ENCODE results near the gene PTPN22. TPM values are rescaled to one million over a fixed set of nuclear protein-coding genes. Genes with fewer than 3 reads are reported as not detected.

The PTPN22 gene
- total RNA-seq, 1 donor from 2014 or later, result 3.2 TPM

DNA sequence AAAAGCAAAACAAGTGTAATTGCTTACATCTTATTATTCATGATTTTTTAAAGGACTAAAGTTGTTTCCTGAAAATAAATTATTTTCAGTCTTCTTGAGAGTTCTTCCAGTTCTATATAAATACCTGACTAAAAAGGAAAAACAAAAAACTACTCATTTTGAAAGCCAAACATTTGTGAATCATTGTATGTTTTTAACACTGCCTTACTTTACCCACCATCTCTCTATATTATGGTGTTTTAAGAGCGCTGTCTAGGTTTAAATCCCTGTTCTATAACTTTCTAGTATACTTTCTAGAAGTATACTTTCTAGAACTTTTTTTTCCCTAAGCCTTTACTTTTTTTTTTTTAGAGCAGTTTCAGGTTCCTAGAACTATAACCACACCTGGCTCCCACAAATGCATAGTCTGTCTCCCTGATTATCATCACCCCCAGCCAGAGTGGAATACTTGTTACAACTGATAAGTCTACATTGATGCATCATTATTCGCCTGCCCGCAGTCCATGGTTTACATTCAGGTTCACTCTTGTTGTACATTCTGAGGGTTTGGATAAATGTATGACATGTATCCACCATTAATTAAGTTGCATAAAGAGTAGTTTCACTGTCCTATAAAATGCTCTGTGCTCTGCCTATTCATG, 69.0 kb downstream of the PTPN22 start:
- no peak for DNase-seq (ENCODE audit: low read depth, low spot score)

DNA sequence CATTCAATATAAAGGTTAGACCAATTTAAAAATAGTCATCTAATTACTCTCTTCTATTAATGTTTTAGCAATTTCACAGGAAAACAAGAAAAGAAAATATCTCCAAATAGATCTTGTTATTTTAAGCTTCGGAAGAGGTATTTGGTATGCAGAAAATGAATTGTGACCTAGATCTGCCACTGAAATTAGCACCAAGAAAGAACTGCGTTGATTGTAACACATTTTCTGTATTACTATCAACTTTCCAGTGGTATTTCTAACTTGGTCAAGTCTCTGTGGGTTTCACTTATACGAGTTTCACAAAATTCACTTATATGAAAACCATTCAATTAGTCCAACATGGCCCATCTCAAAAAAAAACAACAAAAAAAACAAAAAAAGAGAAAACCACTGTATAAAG, 71.0 kb downstream of the PTPN22 start:
- DNase-seq (ENCODE audit: low read depth, low spot score), result no peak

DNA sequence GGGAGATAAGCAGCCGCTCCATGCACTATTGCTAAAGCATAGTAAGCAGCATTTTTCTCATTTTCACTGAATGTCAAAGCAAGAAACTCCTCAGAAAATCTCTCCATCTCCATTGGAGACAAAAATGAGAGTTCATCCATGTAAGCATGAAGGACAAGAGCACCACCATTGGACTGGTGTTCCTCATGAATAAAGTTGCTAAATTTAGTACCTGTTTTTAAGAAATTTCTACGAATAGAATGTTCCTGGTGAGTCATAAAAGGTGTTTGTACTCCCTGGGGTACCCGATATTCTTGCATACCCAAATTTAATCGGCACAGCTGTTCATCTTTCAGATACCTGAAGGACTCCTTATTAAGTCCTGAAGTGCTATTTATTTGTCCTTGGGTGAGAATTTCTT, 74.0 kb downstream of the PTPN22 start:
- no peak for DNase-seq (ENCODE audit: low read depth, low spot score)

DNA sequence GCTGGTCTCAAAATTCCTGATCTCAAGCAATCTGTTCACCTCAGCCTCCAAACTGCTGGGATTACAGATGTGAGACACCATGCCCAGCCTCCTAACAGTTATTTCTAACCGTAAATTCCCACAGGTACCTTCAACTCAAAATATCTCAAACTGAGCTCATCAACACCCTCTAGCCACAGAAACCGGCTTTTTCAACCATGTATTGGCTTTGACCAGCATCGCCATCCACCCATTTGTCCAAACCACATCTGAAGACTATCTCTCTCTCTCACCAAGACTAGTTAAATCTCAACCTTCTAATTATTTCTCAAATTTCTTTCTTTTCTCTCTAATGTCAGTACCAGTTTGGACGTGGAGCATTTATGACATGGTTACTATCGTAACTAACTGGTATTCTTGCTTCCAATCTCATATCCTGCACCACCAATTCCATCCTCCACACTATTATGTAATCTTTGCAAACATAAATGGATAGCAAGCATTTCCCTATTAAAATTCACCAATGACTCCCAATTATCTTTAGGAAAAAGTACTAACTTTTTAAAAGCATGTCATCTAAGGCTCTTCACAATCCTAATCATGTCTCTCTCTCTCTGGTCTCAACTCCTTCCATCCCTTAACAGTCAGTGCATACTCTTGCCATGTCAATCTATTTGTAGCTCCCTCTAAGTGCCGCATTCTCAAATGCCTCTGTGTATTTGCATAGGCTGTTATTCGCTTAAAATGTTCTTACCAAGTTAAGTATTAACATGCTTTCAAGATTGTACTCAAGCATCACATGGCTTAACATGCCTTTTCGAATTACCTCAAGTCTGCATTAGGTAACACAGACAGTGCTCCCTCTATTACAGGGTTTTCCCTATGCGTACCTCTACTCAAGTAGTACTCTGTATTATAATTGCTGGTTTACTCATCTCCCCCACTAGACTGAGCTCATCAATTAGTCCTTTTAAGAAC, 77.4 kb downstream of the PTPN22 start:
- no peak for DNase-seq (ENCODE audit: low read depth, low spot score)

DNA sequence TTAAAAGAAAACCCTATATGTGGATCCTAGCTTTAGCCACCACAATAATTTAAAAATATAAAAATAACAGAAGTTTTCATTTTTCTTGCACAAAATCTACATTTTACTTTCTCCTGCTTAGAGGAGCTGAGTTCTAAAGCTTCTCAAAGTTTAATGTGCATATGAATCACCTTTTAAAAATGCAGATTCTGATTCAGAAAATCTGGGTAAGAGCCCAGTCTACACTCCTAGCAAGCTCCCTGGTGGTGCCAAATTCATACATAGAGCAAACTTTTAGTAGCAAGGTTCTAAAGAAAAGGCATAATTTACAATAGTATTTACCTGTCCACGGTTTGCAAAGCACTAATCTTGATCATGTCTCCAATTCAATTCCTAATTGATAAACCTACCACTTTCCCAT, 78.5 kb downstream of the PTPN22 start:
- DNase-seq (ENCODE audit: low read depth, low spot score), result no peak

DNA sequence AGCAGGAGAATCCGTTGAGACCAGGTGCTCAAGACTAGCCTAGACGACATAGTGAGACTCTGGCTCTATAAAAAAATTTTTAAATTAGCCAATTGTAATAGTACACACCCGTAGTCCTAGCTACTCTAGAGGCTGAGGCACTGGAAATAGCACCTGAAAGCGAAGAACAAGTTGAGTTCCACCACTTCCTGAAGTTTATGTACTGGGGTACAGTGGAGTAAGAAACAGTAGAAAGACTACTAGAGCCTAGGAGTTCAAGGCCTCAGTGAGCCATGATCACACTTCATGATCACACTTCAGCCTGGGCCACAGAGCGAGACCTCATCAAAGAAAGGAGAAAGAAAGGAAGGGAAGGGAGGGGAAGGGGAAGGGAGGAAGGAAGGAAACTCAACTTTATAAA, 79.0 kb downstream of the PTPN22 start:
- DNase-seq (ENCODE audit: low read depth, low spot score), result no peak

DNA sequence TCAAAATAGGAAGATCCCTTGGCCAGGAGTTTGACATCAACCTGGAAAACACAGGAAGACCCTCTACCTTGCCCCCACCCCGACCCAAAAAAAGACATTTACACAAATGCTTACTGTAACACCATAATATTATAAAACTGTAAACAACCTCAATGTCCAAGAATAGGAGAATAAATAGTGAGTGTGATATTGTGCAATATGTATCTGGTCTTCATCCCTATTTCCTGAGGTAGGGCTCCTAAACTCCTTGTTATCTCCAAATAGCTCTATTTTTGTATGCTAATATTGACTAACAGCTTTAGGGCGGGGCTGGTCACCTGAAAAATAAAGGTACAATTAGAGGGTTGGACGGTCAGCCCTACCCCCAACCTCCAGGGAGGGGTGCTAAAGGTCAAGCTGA, 82.7 kb downstream of the PTPN22 start:
- DNase-seq (ENCODE audit: low read depth, low spot score), result no peak

DNA sequence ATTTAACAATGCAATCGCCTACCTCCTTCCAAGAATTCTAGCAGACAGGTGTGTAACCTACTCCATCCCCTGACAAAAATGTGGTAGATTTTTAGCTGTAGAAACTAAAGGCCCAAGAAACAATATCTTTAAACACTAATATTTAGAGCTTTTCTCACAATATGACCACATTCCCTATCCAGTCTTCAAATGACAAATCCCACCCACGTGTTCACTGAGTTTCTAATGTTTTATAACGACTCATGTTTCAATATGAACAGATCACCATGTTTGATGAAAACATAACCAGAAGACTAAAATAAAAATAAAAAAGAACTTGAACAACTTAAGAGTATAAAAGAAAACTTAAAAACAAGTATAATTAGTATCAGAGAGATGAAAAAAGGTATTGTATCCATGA, 83.8 kb downstream of the PTPN22 start:
- DNase-seq (ENCODE audit: low read depth, low spot score), result no peak

DNA sequence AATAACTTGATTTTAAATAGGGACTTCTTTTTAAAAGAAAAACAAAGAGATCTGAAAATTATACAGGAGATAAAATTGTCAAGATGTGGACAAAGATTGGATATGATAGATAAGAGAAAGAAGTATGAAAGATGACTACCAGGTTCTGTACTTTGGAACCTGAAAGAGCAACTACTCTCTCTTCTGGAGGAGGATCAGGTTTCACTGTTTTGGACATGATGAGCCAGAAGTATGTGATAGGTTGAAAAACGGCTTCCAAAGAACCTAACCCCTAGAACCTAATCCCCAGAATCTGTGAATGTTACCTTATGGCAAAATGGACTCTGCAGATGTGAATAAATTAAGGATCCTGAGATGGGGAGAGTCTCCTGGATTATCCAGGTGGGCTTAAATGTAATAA, 85.4 kb downstream of the PTPN22 start:
- no peak for DNase-seq (ENCODE audit: low read depth, low spot score)

DNA sequence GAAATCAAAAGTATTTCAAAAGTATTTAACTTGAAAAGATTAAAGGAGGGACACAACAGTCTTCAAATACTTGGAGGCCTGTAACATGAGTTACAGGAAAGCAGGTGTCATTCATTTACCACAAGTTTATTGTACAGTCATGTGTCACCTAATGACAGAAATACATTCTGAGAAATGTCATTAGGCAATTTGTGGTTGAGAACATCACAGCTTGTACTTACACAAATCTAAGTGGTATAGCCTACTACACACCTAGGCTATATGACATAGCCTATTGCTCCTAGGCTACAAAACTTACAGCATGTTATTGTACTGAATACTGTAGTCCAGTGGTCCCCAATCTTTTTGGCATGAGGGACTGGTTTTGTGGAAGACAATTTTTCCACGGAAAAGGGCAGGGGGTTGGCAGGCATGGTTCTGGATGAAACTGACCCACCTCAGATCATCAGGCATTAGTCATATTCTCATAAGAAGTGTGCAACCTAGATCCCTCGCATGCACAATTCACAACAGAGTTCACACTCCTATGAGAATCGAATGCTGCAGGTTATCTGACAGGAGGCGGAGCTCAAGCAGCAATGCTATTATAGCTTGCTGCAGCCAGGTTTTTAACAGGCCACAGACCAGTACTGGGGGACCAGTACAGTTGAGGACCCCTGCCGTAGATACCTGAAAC, 87.3 kb downstream of the PTPN22 start:
- DNase-seq (ENCODE audit: low read depth, low spot score), result no peak

DNA sequence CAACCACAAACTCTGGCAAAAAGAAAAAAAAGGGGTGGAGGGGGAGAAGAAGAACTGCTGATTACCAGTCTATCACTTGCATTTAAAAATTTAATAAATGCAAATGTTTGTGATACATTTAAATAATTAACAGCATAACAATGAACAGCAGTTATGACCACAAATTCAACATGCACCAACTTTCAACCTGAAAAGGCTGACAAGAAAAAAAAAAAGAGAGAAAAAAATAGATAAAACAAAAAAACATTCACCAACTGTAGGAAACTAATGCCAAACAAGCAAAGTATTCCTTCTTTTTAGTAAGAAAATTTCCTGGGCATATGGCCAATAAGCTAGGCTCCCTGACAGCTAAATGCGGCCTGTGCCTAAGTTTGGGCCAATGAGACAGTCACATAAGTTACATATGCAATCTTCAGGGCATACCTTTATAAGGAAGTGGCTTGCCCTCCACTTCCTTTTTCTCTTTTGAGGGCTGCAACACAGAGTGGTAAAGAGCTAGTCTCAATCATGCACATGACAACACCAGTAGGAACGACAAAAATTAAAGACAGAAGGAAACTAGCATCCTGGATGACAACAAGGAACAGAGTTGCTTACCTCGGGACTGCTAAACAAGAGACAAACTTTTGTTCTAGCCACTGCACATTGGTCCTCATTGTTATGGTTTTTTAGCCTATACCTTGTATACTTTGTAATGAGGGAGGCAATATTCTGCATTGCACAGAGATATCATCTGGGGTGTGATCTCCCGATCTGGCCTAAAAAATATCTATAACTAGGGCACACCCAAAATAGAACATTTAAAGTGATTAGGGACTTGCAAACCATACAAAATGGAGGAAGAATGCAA, 88.0 kb downstream of the PTPN22 start:
- no peak for DNase-seq (ENCODE audit: low read depth, low spot score)

DNA sequence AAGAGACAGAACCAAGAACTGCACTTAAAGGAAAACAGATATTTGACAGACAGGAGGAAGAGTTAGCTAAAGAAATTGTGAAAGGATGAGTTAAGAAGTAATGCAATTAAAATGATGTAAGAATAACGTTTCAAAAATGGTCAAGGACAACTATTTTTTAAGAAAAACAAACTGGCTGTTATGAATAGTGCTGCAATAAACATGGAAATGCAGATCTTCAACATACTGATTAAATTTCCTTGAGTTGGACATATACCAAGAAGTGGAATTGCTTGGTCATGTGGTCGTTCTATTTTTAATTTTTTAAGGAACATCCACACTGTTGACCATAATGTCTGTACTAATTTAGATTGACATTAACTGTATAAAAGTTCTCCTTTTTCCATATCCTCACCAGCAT, 89.1 kb downstream of the PTPN22 start:
- DNase-seq (ENCODE audit: low read depth, low spot score), result no peak

DNA sequence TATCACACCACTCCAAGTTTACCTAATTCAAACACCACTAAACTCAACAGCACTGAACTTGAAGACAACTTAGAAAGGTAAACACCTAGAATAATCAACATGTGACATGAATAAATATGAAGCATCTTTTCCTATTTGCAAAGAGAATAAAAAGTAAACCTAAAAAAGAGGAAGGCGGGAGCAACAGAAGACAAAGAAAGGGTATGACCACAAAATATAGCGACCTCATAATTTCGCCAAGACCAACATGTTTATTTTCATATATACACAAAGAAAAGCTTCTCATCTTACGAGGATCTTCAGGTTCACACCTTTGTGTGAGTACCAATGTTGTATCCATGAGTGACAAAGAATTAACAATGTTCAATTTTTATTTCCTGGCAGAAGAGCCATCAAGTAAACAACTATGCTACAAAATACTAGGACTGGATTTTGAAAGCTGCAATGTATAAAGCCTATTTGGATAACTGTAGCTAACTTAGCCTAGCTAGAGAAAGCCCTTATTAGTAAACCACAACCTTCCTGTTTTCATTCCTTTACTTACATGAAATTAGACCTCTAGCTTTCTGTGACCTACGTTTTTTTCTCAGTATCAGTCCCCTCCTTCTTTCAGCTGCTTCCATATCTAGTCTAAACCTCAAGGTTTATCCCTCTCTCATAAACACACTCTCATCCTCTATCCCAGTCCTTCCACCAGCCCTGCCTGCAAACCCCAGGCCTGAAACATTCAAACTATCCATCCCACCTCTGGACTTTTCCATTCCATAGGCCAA, 91.0 kb downstream of the PTPN22 start:
- DNase-seq (ENCODE audit: low read depth, low spot score), result no peak

DNA sequence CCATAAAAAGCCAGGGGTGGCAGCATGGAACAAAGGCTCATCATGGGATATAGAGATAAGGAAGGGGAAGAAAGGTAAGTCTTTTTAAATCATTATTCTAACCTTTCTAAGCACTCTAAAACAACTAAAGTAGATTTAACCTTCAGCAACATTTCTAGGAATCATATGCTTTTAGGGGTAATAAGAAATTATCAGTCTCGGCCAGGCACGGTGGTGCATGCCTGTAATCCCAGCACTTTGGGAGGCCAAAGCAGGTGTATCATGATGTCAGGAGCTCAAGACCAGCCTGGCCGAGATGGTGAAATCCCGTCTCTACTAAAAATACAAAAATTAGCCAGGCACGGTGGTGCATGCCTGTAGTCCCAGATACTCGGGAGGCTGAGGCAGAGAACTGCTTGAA, 92.0 kb downstream of the PTPN22 start:
- no peak for DNase-seq (ENCODE audit: low read depth, low spot score)

DNA sequence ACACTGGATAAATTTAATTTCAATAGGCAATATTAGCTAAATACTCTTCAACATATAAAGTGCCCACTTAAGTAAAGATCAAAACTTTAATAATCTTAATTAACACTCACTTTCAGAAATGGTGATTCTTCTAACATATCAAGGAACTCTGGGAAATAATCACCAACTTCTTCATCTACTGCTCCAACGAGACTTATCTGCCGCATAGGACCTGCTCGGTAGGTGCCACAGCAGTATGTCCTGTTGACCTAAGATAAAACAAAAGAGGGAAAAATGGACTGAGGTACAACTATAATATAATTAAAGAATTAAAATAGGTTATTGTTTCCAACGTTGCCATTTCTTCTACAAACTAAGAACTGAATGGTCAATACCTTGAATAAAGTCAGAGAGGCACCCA, 94.0 kb downstream of the PTPN22 start:
- DNase-seq (ENCODE audit: low read depth, low spot score), result no peak

DNA sequence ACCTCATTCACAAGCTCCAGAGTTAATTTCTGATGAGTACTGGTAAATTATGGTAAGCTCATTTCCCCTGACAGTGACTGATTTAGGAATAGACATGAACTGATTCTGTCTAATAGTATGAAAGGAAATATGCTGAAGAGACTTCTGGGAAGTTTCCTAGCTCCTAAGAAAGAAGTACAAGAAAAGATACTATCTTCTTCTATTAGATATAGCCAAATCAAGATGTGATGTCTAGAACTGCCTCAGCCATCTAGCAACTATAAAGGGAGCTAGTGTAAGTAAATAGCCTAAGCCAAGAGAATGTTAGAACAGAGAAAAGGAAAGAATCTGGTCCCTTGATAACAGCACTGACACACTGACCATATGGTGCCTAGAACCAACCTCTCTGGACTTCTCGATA, 101.5 kb downstream of the PTPN22 start:
- no peak for DNase-seq (ENCODE audit: low read depth, low spot score)

DNA sequence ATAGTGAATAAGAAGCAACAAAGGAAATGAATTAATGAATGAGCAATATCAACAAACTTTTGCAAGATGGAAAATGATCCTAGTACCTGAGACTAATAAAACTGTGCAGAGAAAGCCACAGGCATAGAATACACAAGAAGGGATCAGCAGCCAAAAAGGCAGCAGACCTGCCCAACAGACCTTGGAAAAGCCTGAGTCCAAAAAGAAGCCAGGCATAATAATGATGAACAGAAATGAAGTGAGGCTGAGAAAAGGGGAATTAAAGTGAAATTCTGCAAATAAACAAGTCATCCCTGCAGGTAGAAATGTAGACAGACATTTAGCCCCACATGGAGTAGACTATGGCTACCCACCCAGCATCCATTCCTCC, 101.9 kb downstream of the PTPN22 start:
- no peak for DNase-seq (ENCODE audit: low read depth, low spot score)

DNA sequence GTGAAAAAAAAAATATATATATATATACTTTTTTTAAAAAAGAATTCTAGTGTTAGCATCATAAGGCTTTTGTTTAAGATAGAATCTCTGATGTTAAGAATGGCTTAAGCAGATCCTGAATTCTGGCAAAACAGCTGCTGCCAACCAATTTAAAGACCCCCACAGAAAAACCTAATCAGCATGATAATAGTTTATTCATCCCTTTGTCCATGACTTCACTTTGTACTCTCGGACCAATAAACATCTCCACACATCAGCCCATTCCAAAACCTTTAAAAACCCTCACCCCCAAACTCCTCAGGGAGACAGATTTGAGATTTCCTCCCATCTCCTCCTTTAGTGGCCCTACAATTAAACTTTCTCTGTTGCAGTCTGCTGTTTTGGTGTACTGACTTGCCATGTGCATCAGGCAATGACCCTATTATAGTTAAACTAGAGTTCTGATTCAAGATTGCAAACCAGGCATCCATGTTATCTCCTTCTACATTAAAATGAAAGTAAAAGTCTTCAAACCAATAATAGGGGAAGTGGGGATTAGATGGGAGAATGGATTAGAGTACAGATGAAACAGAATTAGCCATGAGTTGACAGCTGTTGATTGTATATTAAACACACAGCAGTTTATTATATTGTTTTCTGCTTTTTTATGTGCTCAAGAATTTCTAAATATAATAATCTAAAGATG, 102.5 kb downstream of the PTPN22 start:
- DNase-seq (ENCODE audit: low read depth, low spot score), result no peak

DNA sequence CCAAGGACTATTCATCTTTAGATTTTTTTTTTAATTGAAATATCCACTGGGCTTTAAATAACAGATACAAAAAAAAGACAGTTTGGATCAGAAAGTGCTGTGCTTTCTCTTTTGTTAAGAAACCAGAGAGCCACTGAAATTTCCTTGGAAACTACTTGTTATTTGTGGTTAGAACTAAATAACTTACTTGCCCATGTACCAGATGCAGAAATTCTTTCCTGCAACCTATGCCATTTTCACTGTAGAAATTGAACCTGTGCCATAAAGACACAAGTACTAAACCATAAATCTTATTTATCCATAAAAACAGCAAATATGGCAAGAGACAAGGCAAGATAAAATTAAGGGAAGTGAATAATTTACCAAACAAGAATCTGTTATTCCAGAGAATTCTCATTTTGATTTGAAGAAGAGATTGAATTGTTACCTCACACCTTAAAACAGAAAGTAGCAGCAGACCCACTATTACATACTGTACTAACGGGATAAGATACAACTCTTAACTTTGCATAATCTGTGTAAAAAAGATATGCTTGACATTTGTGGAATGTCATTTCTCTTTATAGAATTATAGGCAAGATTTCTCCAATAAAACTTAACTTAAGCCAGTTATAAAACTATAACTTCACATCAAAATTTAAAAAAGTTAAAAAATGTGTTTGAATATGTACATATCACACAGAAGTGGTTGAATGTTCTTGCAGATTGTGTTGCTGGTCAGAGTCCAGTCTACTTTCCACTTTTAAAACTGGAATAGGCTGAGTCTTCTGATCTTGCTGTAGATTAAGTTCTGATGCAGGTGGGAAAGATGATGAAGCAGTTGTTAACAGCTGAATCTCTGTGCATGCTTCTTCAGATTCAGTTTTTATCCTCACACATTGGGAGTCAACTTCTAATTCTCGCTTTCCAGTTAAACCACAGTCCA, 105.9 kb downstream of the PTPN22 start:
- no peak for DNase-seq (ENCODE audit: low read depth, low spot score)
